GM10266 (cell line): ENCODE data around the gene CCDC169.

Experiments
- DNase-seq: peaks from one replicate; pipeline ENCODE4 v3.0.0; 2012; ENCODE audit errors: extremely low spot score
- TF ChIP-seq, protein P1 (sequence below): IDR thresholded peaks from 2 replicates; pipeline ENCODE4 v1.5.1; 2012; ENCODE audit warnings: mild to moderate bottlenecking, low read depth; ENCODE audit not compliant: control insufficient read depth, insufficient read depth; ENCODE audit errors: missing control alignments

CCDC169 gene

GRCh38 chr13:36251526-36251925 is 46.1 kb downstream of the CCDC169 start:
- DNase-seq = no peak
- TF ChIP-seq, protein P1, sequence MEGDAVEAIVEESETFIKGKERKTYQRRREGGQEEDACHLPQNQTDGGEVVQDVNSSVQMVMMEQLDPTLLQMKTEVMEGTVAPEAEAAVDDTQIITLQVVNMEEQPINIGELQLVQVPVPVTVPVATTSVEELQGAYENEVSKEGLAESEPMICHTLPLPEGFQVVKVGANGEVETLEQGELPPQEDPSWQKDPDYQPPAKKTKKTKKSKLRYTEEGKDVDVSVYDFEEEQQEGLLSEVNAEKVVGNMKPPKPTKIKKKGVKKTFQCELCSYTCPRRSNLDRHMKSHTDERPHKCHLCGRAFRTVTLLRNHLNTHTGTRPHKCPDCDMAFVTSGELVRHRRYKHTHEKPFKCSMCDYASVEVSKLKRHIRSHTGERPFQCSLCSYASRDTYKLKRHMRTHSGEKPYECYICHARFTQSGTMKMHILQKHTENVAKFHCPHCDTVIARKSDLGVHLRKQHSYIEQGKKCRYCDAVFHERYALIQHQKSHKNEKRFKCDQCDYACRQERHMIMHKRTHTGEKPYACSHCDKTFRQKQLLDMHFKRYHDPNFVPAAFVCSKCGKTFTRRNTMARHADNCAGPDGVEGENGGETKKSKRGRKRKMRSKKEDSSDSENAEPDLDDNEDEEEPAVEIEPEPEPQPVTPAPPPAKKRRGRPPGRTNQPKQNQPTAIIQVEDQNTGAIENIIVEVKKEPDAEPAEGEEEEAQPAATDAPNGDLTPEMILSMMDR = no peak

GRCh38 chr13:36251017-36251416 is 46.6 kb downstream of the CCDC169 start:
- TF ChIP-seq, protein P1 = no peak
- DNase-seq = no peak

DNA sequence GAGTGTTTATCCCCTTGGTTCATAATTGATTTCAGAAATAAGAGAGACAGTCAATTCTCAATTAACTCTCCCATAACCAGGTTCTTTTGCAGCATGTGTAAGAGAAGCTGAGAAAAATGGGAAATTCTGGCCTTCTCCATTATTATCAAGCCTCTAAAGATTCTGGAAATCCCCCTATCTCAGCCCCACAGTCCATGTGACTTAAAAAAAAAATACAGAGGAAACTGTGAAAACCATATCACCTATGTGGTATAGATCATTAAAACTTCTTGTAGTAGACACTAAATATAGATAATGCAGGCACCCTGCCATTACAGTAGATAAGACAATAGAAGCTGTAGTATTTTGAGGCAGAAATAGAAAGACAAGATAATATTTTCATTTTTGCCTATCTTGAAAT is 48.9 kb downstream of the CCDC169 start:
- TF ChIP-seq, protein P1 = no peak
- DNase-seq = no peak

- TF ChIP-seq, protein P1 = no peak
- no peak for DNase-seq
These were observed 52.6 kb downstream of the CCDC169 start for GRCh38 chr13:36244990-36245389.

GRCh38 chr13:36244073-36244472 is 53.5 kb downstream of the CCDC169 start:
- TF ChIP-seq, protein P1 = no peak
- no peak for DNase-seq

DNA sequence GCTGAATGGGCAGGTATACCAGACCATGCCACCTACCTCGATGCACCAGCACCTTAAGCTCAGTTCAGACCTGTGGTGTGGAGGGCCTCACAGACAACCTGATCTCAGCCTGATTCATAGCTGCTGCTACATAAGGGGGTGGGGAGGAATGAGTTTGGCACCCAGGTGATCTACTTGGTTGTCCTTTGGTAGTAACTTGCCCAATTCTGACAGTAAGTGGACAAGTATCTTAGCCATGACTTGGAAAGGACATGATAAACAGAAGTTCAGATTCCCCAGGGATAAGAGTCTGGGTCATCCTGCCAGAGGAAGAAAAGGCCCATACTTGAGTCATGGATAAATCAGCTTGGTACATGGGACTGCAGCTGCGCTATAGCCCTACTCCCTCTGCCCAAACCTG is 54.9 kb downstream of the CCDC169 start:
- TF ChIP-seq, protein P1 = no peak
- DNase-seq = no peak

DNA sequence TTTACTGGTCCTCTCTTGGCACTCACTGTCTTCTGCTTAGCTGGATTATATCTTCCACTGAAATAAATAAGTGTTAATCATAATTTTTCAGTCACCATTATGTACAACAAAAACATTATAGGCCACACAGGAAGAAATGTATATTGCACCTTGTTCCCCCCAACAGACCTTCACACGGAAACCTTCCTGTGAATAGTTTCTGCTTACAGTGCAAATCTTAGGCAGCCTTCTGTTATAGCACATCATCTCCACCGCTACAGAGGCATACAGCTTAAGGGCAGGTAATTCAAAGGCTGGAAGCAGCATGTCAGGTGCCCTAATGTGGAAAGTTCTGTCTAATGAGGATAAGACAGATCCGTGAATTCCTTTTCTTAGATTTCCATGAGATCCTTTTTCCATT is 66.4 kb downstream of the CCDC169 start:
- TF ChIP-seq, protein P1 = no peak
- DNase-seq = no peak

DNA sequence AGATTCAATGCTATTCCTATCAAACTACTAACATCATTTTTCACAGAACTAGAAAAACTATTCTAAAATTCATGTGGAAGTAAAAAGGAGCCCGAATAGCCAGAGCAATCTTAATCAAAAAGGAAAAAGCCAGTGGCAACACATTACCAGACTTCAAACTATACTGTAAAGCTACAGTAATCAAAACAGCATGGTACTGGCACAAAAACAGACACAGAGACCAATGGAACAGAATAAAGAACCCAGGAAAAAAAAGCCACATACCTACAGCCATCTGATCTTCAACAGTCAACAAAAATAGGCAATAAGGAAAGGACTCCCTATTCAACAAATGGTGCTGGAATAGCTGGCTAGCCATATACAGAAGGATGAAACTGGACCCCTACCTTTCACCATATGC is 72.9 kb downstream of the CCDC169 start:
- TF ChIP-seq, protein P1 = no peak
- no peak for DNase-seq
